Aorta (tissue), 5 donors: Measurements from ENCODE around the gene COL5A2. TPM values are rescaled to one million over a fixed set of nuclear protein-coding genes. Genes with fewer than 3 reads are reported as not detected.

Experiments
- ATAC-seq: fragments of 200-7000 bp; cut with Tn5 transposase; one replicate; pipeline ENCODE4 v1.9.1; 2022; ENCODE audit warnings: moderate library complexity; ENCODE audit not compliant: low FRiP score
- DNase-seq, 2 donors: peaks; one replicate each; pipeline ENCODE4 v3.0.0-alpha.2; 2020
- H3K27ac ChIP-seq, 2 donors: one replicate each; pipeline ENCODE4 v1.5.1; 2013; ENCODE audit warnings: low read length in 2 of 2, mild to moderate bottlenecking in 2 of 2, moderate library complexity in 2 of 2, control low read depth in 1 of 2, inconsistent platforms in 1 of 2, low read depth in 1 of 2
- H3K27me3 ChIP-seq, 2 donors: one replicate each; pipeline ENCODE4 v1.6.1; 2013; ENCODE audit warnings: control low read depth in 1 of 2, low read length in 1 of 2, mild to moderate bottlenecking in 1 of 2, moderate library complexity in 1 of 2; ENCODE audit not compliant: insufficient read depth in 2 of 2, control insufficient read depth in 1 of 2
- H3K36me3 ChIP-seq, 2 donors: one replicate each; pipeline ENCODE4 v1.6.1; 2013; ENCODE audit warnings: control low read depth in 1 of 2, low read length in 1 of 2, mild to moderate bottlenecking in 1 of 2; ENCODE audit not compliant: insufficient read depth in 2 of 2, control insufficient read depth in 1 of 2
- H3K4me1 ChIP-seq, 2 donors: one replicate each; pipeline ENCODE4 v1.6.1; 2013; ENCODE audit warnings: low read length in 2 of 2, control low read depth in 1 of 2, mild to moderate bottlenecking in 1 of 2, moderate library complexity in 1 of 2; ENCODE audit not compliant: insufficient read depth in 2 of 2, control insufficient read depth in 1 of 2
- H3K4me3 ChIP-seq, 2 donors: one replicate each; pipeline ENCODE4 v1.5.1; 2013; ENCODE audit warnings: low read length in 2 of 2, control low read depth in 1 of 2, mild to moderate bottlenecking in 1 of 2
- H3K9me3 ChIP-seq: one replicate; pipeline ENCODE4 v1.6.1; 2013; ENCODE audit warnings: mild to moderate bottlenecking, low read length; ENCODE audit not compliant: control insufficient read depth
- WGBS, 2 donors: extraction: QIAGEN DNeasy Blood & Tissue Kit; methylation state at CpG; one replicate each; pipeline ENCODE4 v1.1.7; 2013; 5-methylcytosine and 5-hydroxymethylcytosine counted together
- intact Hi-C, 2 donors: fragments of 100-400 bp; cut with DNase I; formaldehyde crosslinking; loops; one replicate each; pipeline versions ENCODE4 v1.14.2 to v1.15.0; 2022
- polyA plus RNA-seq, 2 donors: library from polyadenylated mRNA; stranded (reverse); fragments of 200-250 nt; gene quantifications; one replicate each; pipeline ENCODE4 v1.2.3, GENCODE V29; 2013
- total RNA-seq, 2 donors: library from RNA; stranded (reverse); fragmentation: NEBNext Ultra II Directional; extraction: Animal tissue kit (Norgen Biotek cat#: 25700); gene quantifications; one replicate each; pipeline ENCODE4 v1.2.1, GENCODE V29; 2021
- donor health status: healthy with polysubstance abuse.
- donor health status: Bipolar disorder and iron deficiency.
- donor health status: DM: no; HTN: no; CAD: no.
- donor health status: DM: no; HTN: no; CAD: no.
- donor health status: DM: yes; HTN: yes; CAD: no.

Gene COL5A2
- total and polyA plus RNA-seq, 4 donors: 13.3 to 131 (median 97.9) TPM

GRCh38 chr2:189161894-189162293 is 17.7 kb downstream of the COL5A2 start:
- Histone ChIP-seq H3K36me3 (no peaks in the 10 kb centered on the region), H3K27me3 (no peaks in the 10 kb centered on the region), H3K27ac (no peak overlapping the region), H3K9me3 (no peaks in the 10 kb centered on the region), H3K4me1 (no peaks in the 10 kb centered on the region), H3K4me3 (no peak overlapping the region)
- ATAC-seq (no peak), DNase-seq (no peak)
- intact Hi-C loops: no loop called here
- WGBS, 2 donors: 86 to 91% methylated on average over 3 of the region's 3 CpGs

GRCh38 chr2:189159717-189160116 is 19.8 kb downstream of the COL5A2 start:
- Histone ChIP-seq H3K27me3 (no peaks in the 10 kb centered on the region), H3K4me3 (no peak overlapping the region), H3K36me3 (no peaks in the 10 kb centered on the region), H3K4me1 (no peaks in the 10 kb centered on the region), H3K9me3 (no peaks in the 10 kb centered on the region), H3K27ac (no peak overlapping the region)
- intact Hi-C loops: no loop called here
- 63 to 64% methylated on average over 4 of the region's 4 CpGs for whole genome bisulfite sequencing, 2 donors
- no peak for DNase-seq
- no peak for ATAC-seq

GRCh38 chr2:189159273-189159672 is 20.3 kb downstream of the COL5A2 start:
- Histone ChIP-seq H3K27me3 (no peaks in the 10 kb centered on the region), H3K4me3 (no peak overlapping the region), H3K4me1 (peaks cover 0 to under 1% of the 10 kb centered on the region in 2 donors), H3K9me3 (no peaks in the 10 kb centered on the region), H3K36me3 (no peaks in the 10 kb centered on the region), H3K27ac (no peak overlapping the region)
- intact Hi-C loops: no loop called here
- 72 to 82% methylated on average over 2 of the region's 2 CpGs for WGBS, 2 donors
- DNase-seq: no peak
- no peak for ATAC-seq

- peaks cover 0 to 4% of the 10 kb centered on the region in 2 donors for H3K4me1 ChIP-seq
- H3K27me3 ChIP-seq: no peaks in the 10 kb centered on the region
- no peak overlapping the region for H3K4me3 ChIP-seq
- no peak for DNase-seq
- no peak overlapping the region for H3K27ac ChIP-seq
- no peaks in the 10 kb centered on the region for H3K9me3 ChIP-seq
- WGBS, 2 donors: 91 to 97% methylated on average over 1 of the region's 1 CpG
- ATAC-seq: no peak
- H3K36me3 ChIP-seq: no peaks in the 10 kb centered on the region
- intact Hi-C loops: no loop called here
Observed at GRCh38 chr2:189157939-189158338, 21.6 kb downstream of the COL5A2 start.

- no peaks in the 10 kb centered on the region for H3K36me3 ChIP-seq
- ATAC-seq (no peak), DNase-seq (no peak)
- no peaks in the 10 kb centered on the region for H3K9me3 ChIP-seq
- intact Hi-C loops: no loop called here
- H3K4me1 ChIP-seq: peaks cover 0 to 6% of the 10 kb centered on the region in 2 donors
- no peaks in the 10 kb centered on the region for H3K27me3 ChIP-seq
- no peak overlapping the region for H3K27ac ChIP-seq
- no peak overlapping the region for H3K4me3 ChIP-seq
Observed at GRCh38 chr2:189157456-189157855, 22.1 kb downstream of the COL5A2 start.

GRCh38 chr2:189155795-189156194 is 23.8 kb downstream of the COL5A2 start:
- ATAC-seq: no peak
- no peak for DNase-seq
- WGBS, 2 donors: 60 to 71% methylated on average over 1 of the region's 1 CpG
- Histone ChIP-seq H3K27ac (no peak overlapping the region), H3K27me3 (no peaks in the 10 kb centered on the region), H3K36me3 (no peaks in the 10 kb centered on the region), H3K4me1 (peaks cover 0 to 6% of the 10 kb centered on the region in 2 donors), H3K4me3 (no peak overlapping the region), H3K9me3 (no peaks in the 10 kb centered on the region)
- intact Hi-C loops: no loop called here

- Histone ChIP-seq H3K4me1 (peaks cover 0 to 9% of the 10 kb centered on the region in 2 donors), H3K27ac (no peak overlapping the region), H3K27me3 (no peaks in the 10 kb centered on the region), H3K36me3 (no peaks in the 10 kb centered on the region), H3K9me3 (no peaks in the 10 kb centered on the region), H3K4me3 (no peak overlapping the region)
- ATAC-seq: no peak
- intact Hi-C loops: no loop called here
- WGBS, 2 donors: 3 to 6% methylated on average over 2 of the region's 2 CpGs
- DNase-seq: no peak
Observed at GRCh38 chr2:189153619-189154018, 25.9 kb downstream of the COL5A2 start.

GRCh38 chr2:189152483-189152882 is 27.1 kb downstream of the COL5A2 start:
- H3K4me3 ChIP-seq: no peak overlapping the region
- no peaks in the 10 kb centered on the region for H3K9me3 ChIP-seq
- peak overlapping the region in 1 of 2 donors; percentile 59 for H3K27ac ChIP-seq
- peak in 1 of 2 donors; percentile 63 for DNase-seq
- ATAC-seq: peak; percentile 65
- H3K36me3 ChIP-seq: no peaks in the 10 kb centered on the region
- intact Hi-C loops: no loop called here
- 5 to 6% methylated on average over 3 of the region's 3 CpGs for WGBS, 2 donors
- H3K4me1 ChIP-seq: peaks cover 2 to 9% of the 10 kb centered on the region in 2 donors
- H3K27me3 ChIP-seq: no peaks in the 10 kb centered on the region

GRCh38 chr2:189151906-189152305 is 27.7 kb downstream of the COL5A2 start:
- Histone ChIP-seq H3K9me3 (no peaks in the 10 kb centered on the region), H3K36me3 (no peaks in the 10 kb centered on the region), H3K27ac (no peak overlapping the region), H3K4me3 (no peak overlapping the region), H3K27me3 (no peaks in the 10 kb centered on the region), H3K4me1 (peaks cover 2 to 9% of the 10 kb centered on the region in 2 donors)
- intact Hi-C loops: no loop called here
- no peak for ATAC-seq
- DNase-seq: no peak
